GM10266 (cell line): ENCODE results near the gene ZNF76.
A peak's percentile ranks its signal among the peaks of the same experiment; 100 is the strongest.

Source experiments
- DNase-seq: peaks from one replicate; pipeline ENCODE4 v3.0.0; 2012; ENCODE audit errors: extremely low spot score
- TF ChIP-seq, protein P1 (sequence below): IDR thresholded peaks from 2 replicates; pipeline ENCODE4 v1.5.1; 2012; ENCODE audit warnings: mild to moderate bottlenecking, low read depth; ENCODE audit not compliant: control insufficient read depth, insufficient read depth; ENCODE audit errors: missing control alignments

Gene ZNF76

GRCh38 chr6:35341557-35341956, 82.0 kb downstream of the ZNF76 start:
- no peak for DNase-seq
- TF ChIP-seq, protein P1, sequence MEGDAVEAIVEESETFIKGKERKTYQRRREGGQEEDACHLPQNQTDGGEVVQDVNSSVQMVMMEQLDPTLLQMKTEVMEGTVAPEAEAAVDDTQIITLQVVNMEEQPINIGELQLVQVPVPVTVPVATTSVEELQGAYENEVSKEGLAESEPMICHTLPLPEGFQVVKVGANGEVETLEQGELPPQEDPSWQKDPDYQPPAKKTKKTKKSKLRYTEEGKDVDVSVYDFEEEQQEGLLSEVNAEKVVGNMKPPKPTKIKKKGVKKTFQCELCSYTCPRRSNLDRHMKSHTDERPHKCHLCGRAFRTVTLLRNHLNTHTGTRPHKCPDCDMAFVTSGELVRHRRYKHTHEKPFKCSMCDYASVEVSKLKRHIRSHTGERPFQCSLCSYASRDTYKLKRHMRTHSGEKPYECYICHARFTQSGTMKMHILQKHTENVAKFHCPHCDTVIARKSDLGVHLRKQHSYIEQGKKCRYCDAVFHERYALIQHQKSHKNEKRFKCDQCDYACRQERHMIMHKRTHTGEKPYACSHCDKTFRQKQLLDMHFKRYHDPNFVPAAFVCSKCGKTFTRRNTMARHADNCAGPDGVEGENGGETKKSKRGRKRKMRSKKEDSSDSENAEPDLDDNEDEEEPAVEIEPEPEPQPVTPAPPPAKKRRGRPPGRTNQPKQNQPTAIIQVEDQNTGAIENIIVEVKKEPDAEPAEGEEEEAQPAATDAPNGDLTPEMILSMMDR: no peak

- TF ChIP-seq, protein P1: peak; percentile 99
- DNase-seq: peak; percentile 100
Observed at GRCh38 chr6:35342258-35343091, 82.9 kb downstream of the ZNF76 start, which contains the start of gene PPARD. Gene PPARD (plus strand): TSS chr6:35342558. CDS start chr6:35411088, 68,530 bp downstream.

DNA sequence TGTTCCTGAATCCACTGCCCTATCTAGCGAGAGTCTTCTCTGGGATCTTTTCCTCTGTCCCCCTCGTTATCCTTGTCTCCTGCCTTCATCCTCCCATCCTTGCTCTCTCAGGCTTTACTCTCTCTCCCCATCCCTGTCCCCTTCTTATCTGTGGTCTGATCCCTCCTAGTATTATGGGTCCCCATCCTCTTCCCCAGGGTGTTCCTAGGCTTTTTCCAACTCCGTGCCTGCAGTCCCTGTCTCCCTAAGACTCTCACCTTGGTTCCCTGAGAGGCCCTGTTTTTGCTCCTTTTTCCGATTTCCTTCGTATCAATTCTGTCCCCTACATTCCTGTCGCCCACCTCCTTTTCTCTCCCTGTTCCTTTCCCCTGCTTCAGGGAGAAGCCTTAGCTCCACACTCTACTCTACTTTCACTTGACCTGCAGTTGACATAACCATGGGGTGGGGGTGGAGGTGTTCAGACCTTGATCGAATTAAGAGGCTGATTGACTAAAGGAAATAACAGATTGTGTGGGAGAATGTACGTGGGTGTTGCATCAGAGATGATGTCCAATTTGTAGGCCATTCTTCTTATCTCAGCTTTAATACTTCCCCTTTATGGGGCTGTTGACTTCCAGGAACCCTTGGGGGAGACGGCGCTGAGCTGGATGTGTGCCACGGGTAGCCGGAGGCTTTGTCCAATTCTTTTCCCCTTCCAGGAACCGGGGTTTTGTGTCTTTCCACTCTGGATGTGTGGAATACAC, 83.7 kb downstream of the ZNF76 start:
- no peak for DNase-seq
- TF ChIP-seq, protein P1: no peak

DNA sequence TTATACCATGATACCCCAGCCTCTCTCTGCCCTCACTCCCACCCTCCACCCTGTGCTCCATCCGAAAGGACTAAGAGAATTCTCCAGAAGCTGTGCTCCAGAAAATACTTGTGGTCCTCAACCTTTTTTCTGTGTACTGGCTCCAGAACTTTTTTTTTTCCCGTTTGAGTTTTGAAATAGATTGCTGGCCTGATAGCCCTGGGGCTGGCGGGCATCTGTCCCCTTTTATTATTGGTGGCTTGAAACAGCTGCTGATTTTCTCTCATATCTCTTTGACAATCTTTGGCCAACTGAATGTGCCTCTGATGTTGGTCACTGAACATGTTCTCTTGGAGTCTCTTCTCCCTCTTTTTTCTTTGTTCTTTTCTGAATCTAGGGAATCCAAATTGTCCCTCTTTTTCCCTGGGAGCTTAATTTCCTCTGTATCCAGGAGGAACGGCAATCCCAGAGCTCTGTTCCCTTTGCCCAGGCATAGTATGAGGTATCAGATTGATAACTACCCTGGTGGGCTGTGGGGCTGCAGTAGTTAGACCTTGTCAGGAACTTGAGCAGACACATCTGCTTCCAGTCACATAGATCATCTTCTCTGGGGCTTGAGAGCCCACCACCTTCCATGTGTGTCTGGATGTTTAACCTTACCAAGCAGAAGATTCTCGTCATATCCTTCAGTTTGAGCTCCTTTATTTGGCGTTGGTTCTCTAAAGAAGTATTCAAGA, 84.5 kb downstream of the ZNF76 start:
- TF ChIP-seq, protein P1: no peak
- DNase-seq: no peak
